ENCODE data around the gene TK2. TPM values are rescaled to one million over a fixed set of nuclear protein-coding genes. Genes with fewer than 3 reads are reported as not detected.

The TK2 gene
- total RNA-seq, 8 experiments from 2014 or later: 7.1 to 38.4 (median 18.8) TPM

DNA sequence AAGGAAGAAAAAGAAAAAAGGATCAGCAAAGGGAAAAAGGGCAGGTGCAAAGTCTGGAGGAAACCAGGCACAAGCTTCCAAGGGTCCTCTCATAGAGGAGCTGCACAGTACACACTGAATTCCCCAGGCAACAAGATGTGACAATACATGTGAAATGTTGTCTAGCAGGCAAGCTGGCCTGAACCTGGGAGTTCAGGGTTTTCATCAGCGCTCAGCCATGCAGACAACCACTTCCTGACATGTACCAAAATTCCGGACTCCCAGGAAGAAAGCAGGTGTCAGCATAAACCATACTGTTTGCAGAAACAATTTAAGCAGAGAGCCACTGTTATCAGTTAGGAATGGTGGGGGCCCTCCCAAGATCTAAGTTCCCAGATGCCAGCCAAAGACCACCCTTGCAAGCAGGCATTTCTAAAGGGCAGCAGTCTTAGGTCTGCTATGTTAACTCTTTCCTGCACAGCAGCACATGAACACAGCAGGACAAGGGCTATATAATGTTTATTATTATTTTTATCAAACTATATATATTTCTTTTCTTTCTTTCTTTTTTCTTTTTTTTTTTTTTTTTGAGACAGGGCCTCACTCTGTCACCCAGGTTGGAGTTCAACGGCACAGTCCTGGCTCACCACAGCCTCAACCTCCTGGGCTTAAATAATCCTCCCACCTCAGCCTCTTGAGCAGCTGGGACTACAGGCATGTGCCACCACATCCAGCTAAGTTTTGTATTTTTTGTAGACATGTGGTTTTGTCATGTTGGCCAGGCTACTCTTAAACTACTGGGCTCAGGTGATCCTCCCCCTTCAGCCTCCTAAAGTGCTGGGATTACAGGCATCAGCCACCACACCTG, 10.1 kb downstream of the TK2 start:
- 60 to 100% (median 94%) methylated on average over 1 to 3 of the region's 3 CpGs; no CpG with 5 or more reads in 1 of the 10 experiments for WGBS, 10 experiments
- in situ Hi-C loops (cut with MboI; ENCODE audit: low pct_unique_long_range_greater_than_20kb in 2 of 9, low sequenced_read_pairs in 9 of 9, unreplicated experiment in 9 of 9): no loop called here
- no peaks in the 10 kb centered on the region for H3K4me1 ChIP-seq (replicated peaks in 1 of 2)
- H3K27ac ChIP-seq: no peak overlapping the region
- peak in 1 of 8 experiments; percentile 77 for ATAC-seq (replicated peaks in 6 of 8)
- no peak overlapping the region for H3K4me3 ChIP-seq

DNA sequence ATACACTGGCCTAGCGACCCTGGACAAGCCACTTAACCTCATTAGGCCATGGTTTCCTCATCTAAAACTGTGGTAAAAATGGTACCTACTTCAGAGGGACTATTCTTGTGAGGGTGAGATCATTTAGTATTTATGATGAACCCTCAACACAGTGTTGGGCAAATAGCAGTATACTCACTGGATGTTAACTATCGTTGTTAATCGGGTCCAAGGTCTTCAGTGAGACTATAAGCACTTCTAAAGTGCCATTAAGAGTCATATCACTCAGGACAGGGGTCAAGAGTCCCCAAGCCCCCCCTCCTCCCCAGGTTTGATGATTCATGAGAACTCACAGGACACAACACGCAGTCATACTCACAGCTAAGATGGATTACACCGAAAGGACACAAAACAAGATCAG, 11.0 kb downstream of the TK2 start:
- no peak for ATAC-seq (replicated peaks in 6 of 8)
- no peak overlapping the region for H3K4me3 ChIP-seq
- in situ Hi-C loops (cut with MboI; ENCODE audit: low pct_unique_long_range_greater_than_20kb in 2 of 9, low sequenced_read_pairs in 9 of 9, unreplicated experiment in 9 of 9): no loop called here
- H3K27ac ChIP-seq: no peak overlapping the region
- WGBS, 10 experiments: 79 to 95% (median 88%) methylated on average over 1 to 4 of the region's 5 CpGs; no CpG with 5 or more reads in 4 of the 10 experiments
- H3K4me1 ChIP-seq (replicated peaks in 1 of 2): no peaks in the 10 kb centered on the region

DNA sequence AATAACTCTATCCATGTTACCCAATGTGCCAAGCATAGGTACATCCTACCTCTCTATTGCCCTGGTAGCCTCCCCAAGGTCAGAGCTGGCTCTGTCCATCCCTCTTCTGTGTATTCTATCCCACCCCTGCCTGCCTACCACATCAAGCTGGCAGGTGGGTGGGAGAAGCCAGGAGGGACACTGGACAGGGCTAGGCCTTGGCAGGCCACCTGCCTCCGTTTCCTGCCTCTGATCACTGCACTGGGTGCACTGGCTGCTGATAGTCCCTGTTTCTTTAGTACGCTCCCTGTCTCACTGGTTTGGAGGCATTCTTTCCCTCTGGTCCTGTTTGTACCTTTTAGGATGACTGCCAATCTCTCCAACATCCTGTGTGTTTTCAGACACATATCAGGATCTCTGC, 12.7 kb downstream of the TK2 start:
- in situ Hi-C loops (cut with MboI; ENCODE audit: low pct_unique_long_range_greater_than_20kb in 2 of 9, low sequenced_read_pairs in 9 of 9, unreplicated experiment in 9 of 9): no loop called here
- WGBS, 10 experiments: 80 to 100% (median 100%) methylated on average over 1 to 2 of the region's 2 CpGs; no CpG with 5 or more reads in 7 of the 10 experiments
- Histone ChIP-seq H3K4me3 (no peak overlapping the region), H3K4me1 (replicated peaks in 1 of 2) (no peaks in the 10 kb centered on the region), H3K27ac (no peak overlapping the region)
- ATAC-seq (replicated peaks in 6 of 8): no peak

DNA sequence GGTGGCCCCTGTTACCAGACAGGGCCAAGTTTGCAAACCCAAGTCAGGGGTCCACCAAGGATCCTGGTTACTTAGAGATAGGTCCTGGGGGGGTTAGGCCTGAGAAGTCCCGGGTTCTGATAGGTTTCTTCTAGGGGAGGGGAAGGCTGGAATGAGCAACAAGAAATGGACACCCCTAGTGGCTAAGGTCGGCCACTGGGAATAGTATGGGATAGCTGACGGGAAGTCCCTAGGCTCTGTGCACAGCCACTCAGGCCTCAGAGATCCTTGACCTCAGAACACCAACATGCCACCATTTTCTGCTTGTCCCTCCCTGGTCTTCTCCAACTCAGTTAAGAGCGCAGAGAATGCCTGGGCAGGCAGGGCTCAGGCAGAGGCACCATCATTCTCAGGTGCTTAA, 13.4 kb downstream of the TK2 start:
- WGBS, 10 experiments: 69 to 100% (median 83%) methylated on average over 1 to 4 of the region's 4 CpGs; no CpG with 5 or more reads in 5 of the 10 experiments
- no peak for ATAC-seq (replicated peaks in 6 of 8)

DNA sequence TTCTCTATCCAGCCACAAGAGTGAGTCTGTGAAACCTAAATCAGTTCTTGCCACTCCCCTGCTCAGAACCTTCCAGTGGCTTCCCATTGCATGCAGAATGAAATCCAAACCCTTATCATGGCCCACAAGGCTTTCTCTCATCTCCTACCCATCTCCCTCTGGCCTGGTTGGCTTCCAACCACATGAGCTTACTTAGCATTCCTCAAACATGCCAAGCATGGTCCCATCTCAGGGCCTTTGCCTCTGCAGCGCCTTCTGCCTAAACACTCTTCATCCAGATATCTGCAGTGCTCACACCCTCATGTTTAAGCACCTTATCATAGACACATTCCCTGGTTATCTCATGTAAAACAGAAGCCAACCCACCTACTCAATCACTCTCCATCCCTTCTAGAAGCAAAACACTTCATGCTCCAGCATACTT, 15.5 kb downstream of the TK2 start:
- ATAC-seq (replicated peaks in 6 of 8): no peak
- 60 to 100% (median 100%) methylated on average over 1 of the region's 1 CpG; no CpG with 5 or more reads in 3 of the 10 experiments for WGBS, 10 experiments
- no peak overlapping the region for H3K27ac ChIP-seq
- H3K4me1 ChIP-seq (replicated peaks in 1 of 2): no peaks in the 10 kb centered on the region
- in situ Hi-C loops (cut with MboI; ENCODE audit: low pct_unique_long_range_greater_than_20kb in 2 of 9, low sequenced_read_pairs in 9 of 9, unreplicated experiment in 9 of 9): no loop called here
- H3K4me3 ChIP-seq: no peak overlapping the region

More for the DNA sequence above, 13.4 kb downstream of the TK2 start:
- H3K27ac ChIP-seq: no peak overlapping the region
- H3K4me1 ChIP-seq (replicated peaks in 1 of 2): no peaks in the 10 kb centered on the region
- in situ Hi-C loops (cut with MboI; ENCODE audit: low pct_unique_long_range_greater_than_20kb in 2 of 9, low sequenced_read_pairs in 9 of 9, unreplicated experiment in 9 of 9): no loop called here
- H3K4me3 ChIP-seq: no peak overlapping the region

DNA sequence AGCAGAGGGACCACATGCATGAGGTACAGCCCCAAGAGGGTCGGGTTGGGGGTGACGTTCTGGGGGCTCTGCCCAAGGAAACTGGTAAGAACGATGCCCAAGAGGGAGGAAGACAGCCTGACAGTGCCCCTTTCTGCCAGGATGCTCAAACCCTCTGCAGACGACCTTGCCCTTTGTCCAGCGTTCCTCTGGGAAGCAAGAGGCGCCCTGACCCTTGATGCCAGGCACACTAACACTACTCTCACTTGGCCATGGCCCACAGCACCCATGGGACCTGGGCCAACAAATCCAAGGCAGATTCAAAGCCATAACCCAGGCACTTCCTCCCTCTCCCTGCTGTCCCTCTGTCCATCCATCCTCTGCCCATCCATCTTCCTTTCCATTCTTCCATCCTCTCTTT, 20.4 kb downstream of the TK2 start:
- Histone ChIP-seq H3K4me3 (no peak overlapping the region), H3K4me1 (replicated peaks in 1 of 2) (no peaks in the 10 kb centered on the region), H3K27ac (no peak overlapping the region)
- no peak for ATAC-seq (replicated peaks in 6 of 8)
- in situ Hi-C loops (cut with MboI; ENCODE audit: low pct_unique_long_range_greater_than_20kb in 2 of 9, low sequenced_read_pairs in 9 of 9, unreplicated experiment in 9 of 9): no loop called here
- 40 to 72% methylated on average over 1 to 4 of the region's 6 CpGs; no CpG with 5 or more reads in 8 of the 10 experiments for WGBS, 10 experiments

DNA sequence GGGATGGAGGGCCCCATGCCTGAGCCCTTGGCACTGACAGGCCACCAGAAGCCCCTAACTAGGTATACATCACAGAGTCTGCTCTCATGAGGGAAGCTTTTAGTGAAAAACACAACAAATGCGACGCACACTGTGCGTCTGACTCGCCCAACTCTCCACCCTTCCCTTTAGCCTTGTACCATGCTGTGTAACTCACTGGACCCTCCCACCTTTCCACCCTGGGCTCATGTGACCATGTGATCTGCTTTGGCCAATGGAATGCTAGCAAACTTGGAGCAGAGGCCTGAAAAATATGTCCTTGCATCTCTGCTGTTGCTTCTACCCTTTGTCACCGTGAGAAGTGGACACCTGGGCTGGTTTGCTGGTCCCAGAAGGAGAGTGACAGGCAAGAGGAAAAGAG, 21.6 kb downstream of the TK2 start:
- no peak overlapping the region for H3K27ac ChIP-seq
- peak in 1 of 8 experiments; percentile 54 for ATAC-seq (replicated peaks in 6 of 8)
- WGBS, 10 experiments: 93 to 100% methylated on average over 3 to 5 of the region's 5 CpGs; no CpG with 5 or more reads in 8 of the 10 experiments
- H3K4me1 ChIP-seq (replicated peaks in 1 of 2): no peaks in the 10 kb centered on the region
- H3K4me3 ChIP-seq: no peak overlapping the region
- in situ Hi-C loops (cut with MboI; ENCODE audit: low pct_unique_long_range_greater_than_20kb in 2 of 9, low sequenced_read_pairs in 9 of 9, unreplicated experiment in 9 of 9): no loop called here

DNA sequence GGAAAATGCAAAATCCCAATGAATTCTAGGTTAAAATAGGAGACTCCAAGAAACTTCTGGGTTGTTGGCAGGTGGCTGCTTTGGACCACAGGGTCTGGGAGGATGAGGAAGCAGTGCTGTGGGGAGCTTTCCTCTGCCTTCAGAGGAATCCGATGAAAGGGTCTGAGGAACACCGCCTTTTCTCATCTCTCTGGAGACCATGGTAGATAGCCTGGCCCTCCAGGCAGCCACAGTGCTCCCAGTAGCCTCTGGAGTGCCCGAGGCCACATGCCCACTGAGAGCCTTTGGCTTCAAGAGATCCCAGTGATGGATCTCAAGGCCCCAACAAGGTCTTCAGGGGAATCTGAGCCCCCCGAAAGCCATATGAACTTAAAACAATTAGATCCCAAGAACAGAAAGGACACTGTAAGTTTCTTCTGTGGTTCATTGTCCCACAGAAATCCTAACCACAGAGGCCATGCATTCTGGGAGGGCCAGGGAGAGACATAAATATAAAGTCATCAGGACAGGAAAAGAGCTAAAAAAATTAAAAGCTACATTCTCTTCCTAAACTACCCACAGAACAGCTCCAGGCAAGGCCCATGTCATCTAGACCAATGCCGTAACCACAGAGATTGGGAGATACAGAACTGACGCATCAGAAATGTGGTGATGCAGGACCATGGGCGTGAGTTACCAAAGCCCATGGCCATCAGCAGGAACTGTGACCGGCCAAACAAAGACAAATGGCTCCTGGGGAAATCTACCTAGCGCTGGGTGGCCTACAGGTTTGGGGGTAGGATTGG, 24.3 kb downstream of the TK2 start:
- ATAC-seq (replicated peaks in 6 of 8): no peak
- H3K4me1 ChIP-seq (replicated peaks in 1 of 2): no peaks in the 10 kb centered on the region
- 72 to 100% (median 94%) methylated on average over 1 to 9 of the region's 9 CpGs; no CpG with 5 or more reads in 1 of the 10 experiments for WGBS, 10 experiments
- no peak overlapping the region for H3K4me3 ChIP-seq
- in situ Hi-C loops (cut with MboI; ENCODE audit: low pct_unique_long_range_greater_than_20kb in 2 of 9, low sequenced_read_pairs in 9 of 9, unreplicated experiment in 9 of 9): no loop called here
- H3K27ac ChIP-seq: no peak overlapping the region

DNA sequence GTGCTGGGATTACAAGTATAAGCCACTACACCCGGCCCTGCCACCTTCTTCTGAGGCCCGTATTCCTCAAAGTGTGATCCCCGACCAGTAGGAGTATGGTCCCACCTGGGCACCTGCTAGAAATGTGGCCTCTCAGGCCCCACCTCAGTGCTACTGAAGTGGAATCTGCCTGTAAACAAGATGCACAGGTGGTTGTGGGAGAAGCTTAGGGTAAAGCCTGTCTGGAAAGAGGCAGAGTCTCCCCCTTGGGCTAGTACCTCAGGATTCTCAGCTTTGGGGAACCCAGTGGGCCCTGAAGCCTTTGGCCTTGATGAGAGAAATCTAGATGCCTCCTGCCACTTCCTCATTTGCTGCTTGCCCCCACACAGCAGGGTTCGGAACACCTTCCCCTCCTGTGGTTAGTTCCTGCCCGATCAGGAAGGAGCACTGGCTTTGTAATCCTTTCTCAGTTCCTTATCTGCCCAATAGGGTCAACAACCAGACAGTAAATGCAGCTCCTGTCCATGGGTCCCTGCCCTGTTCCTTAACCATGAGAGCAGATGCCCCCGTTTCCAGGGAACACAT, 25.2 kb downstream of the TK2 start:
- 57 to 84% (median 77%) methylated on average over 1 to 4 of the region's 6 CpGs; no CpG with 5 or more reads in 5 of the 10 experiments for WGBS, 10 experiments
- in situ Hi-C loops (cut with MboI; ENCODE audit: low pct_unique_long_range_greater_than_20kb in 2 of 9, low sequenced_read_pairs in 9 of 9, unreplicated experiment in 9 of 9): no loop called here

DNA sequence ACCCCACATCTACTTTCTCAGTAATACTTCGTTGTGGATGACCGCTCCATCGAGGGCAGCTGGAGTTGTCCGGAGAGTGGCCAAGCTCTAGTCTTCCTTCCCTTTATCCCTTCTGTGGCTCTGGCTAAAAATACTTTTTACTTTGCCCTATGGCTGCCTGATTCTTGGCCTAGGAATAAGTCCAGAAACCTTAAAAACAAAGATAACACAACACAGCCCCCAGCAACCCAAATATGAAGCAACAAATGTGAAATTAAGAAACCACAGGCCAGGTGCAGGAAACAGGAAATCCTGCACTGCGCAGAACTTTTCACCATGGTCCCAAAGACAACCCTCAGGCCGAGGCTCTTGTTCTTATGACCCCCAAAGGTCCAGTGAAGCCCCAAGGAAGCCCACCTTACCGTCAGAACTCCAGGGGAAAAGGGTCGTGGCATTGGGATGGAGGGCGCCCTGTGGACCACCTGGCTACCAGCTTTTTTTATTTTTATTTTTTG, 26.0 kb downstream of the TK2 start:
- in situ Hi-C loops (cut with MboI; ENCODE audit: low pct_unique_long_range_greater_than_20kb in 2 of 9, low sequenced_read_pairs in 9 of 9, unreplicated experiment in 9 of 9): no loop called here
- Histone ChIP-seq H3K4me3 (no peak overlapping the region), H3K4me1 (replicated peaks in 1 of 2) (no peaks in the 10 kb centered on the region), H3K27ac (no peak overlapping the region)
- WGBS, 10 experiments: 80 to 100% (median 93%) methylated on average over 1 to 9 of the region's 9 CpGs; no CpG with 5 or more reads in 1 of the 10 experiments
- no peak for ATAC-seq (replicated peaks in 6 of 8)

More for the DNA sequence above, 25.2 kb downstream of the TK2 start:
- no peak for ATAC-seq (replicated peaks in 6 of 8)
- no peak overlapping the region for H3K27ac ChIP-seq
- H3K4me3 ChIP-seq: no peak overlapping the region
- H3K4me1 ChIP-seq (replicated peaks in 1 of 2): no peaks in the 10 kb centered on the region

DNA sequence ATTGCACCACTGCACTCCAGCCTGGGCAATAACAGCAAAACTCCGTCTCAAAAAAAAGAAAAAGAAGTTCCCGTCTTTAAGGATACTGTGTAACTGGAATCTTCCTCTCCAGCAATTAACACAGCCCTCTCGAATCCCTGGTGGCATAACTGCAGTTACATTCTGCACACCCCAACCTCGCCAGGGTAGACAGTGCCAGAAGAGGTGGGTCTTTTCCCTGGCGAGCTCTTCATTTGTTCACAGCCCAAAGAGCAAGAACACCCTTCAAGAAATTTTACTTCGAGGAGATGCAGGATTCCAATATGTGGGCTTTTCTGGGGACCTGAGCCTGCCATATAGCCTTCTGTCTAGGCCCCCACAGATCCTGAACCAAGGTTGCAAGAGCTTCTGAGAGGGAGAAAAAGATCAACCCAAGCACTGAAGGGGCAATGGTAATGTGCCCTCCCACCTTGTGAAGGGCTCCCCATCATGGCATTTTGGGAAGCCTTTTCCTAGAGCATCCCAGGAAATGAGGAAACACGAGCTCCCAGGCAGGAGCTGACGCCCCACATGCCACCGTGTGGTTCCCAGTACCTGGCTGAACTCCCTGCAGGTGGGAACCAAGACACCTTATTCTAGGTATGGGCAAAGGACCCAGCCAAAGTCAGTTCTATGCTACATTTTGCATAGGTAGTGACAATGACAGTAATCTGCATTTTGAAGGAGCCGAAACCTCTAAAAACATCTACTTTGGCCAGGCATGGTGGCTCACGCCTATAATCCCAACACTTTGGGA, 26.9 kb downstream of the TK2 start:
- Histone ChIP-seq H3K27ac (no peak overlapping the region), H3K4me3 (no peak overlapping the region), H3K4me1 (replicated peaks in 1 of 2) (no peaks in the 10 kb centered on the region)
- in situ Hi-C loops (cut with MboI; ENCODE audit: low pct_unique_long_range_greater_than_20kb in 2 of 9, low sequenced_read_pairs in 9 of 9, unreplicated experiment in 9 of 9): no loop called here
- ATAC-seq (replicated peaks in 6 of 8): no peak
- 67 to 100% (median 95%) methylated on average over 1 to 8 of the region's 11 CpGs; no CpG with 5 or more reads in 2 of the 10 experiments for WGBS, 10 experiments
